Activated CD4-positive, alpha-beta T cell treated with anti-CD3 and anti-CD28 coated beads, Interleukin-2, amount 50 U/mL, for 4 hours (primary cell): ENCODE measurements around the gene SPRYD3.

ENCODE experiments used
- DNase-seq, 2 experiments: peaks; one replicate each; pipeline ENCODE4 v3.0.0-alpha.2; 2020

SPRYD3 gene

GRCh38 chr12:53062011-53062961 lies 16.9 kb downstream of the SPRYD3 start:
- no peak for DNase-seq

GRCh38 chr12:53061404-53062010 lies 17.7 kb downstream of the SPRYD3 start:
- DNase-seq, result no peak

GRCh38 chr12:53060721-53061276 lies 18.4 kb downstream of the SPRYD3 start:
- no peak for DNase-seq

GRCh38 chr12:53060064-53060720 lies 19.0 kb downstream of the SPRYD3 start:
- DNase-seq, result no peak

- no peak for DNase-seq
Measured at GRCh38 chr12:53059434-53060063, 19.6 kb downstream of the SPRYD3 start.

GRCh38 chr12:53058674-53059433 lies 20.3 kb downstream of the SPRYD3 start:
- no peak for DNase-seq

GRCh38 chr12:53057816-53058500 lies 21.2 kb downstream of the SPRYD3 start:
- no peak for DNase-seq

- no peak for DNase-seq
Measured at GRCh38 chr12:53056901-53057300, 22.3 kb downstream of the SPRYD3 start.

- no peak for DNase-seq
Measured at GRCh38 chr12:53056296-53056695, 22.9 kb downstream of the SPRYD3 start.

GRCh38 chr12:53055471-53056266 lies 23.5 kb downstream of the SPRYD3 start:
- DNase-seq, result no peak

- peak; percentile 92 for DNase-seq
Measured at GRCh38 chr12:53054112-53054878, 24.9 kb downstream of the SPRYD3 start.

GRCh38 chr12:53053218-53054111 lies 25.7 kb downstream of the SPRYD3 start:
- DNase-seq, result peak; percentile 56 to 62

GRCh38 chr12:53052419-53053217 lies 26.6 kb downstream of the SPRYD3 start:
- no peak for DNase-seq

- no peak for DNase-seq
Measured at GRCh38 chr12:53051881-53052412, 27.2 kb downstream of the SPRYD3 start.

GRCh38 chr12:53051058-53051880 lies 27.9 kb downstream of the SPRYD3 start:
- no peak for DNase-seq

- no peak for DNase-seq
Measured at GRCh38 chr12:53050426-53051057, 28.6 kb downstream of the SPRYD3 start.
